ENCODE results near the gene FBN3.

- no peak for TF ChIP-seq POLR2AphosphoS5 (IDR thresholded peaks at IDR 0.05)
- TF ChIP-seq CTCF (IDR thresholded peaks at IDR 0.05): no peak
- TF ChIP-seq POLR2A (IDR thresholded peaks at IDR 0.05): no peak
Measured at GRCh38 chr19:8030960-8031359, 118.4 kb downstream of the FBN3 start.
